Dendritic cell treated with granulocyte-macrophage colony-stimulating factor and Interleukin-4, amounts not matched to agents 40 ng/mL and 50 ng/mL, for 4 days (primary cell): Measurements from ENCODE around the gene USP17L10.
"Not testable (repeated sequence)": the region's sequence is repeated elsewhere in the genome, so short reads cannot be mapped to it uniquely, and the experiment has no call there.

ENCODE experiments used
- H3K27ac Mint-ChIP-seq: one replicate; pipeline ENCODE4 v1.8.0; 2022; ENCODE audit warnings: mild to moderate bottlenecking, mixed read lengths
- H3K27me3 Mint-ChIP-seq: one replicate; pipeline ENCODE4 v1.8.0; 2022; ENCODE audit warnings: mild to moderate bottlenecking, mixed read lengths
- H3K36me3 Mint-ChIP-seq: one replicate; pipeline ENCODE4 v1.8.0; 2022; ENCODE audit warnings: low read depth, mixed read lengths
- H3K4me1 Mint-ChIP-seq: one replicate; pipeline ENCODE4 v1.8.0; 2022; ENCODE audit warnings: low read depth, mixed read lengths
- H3K4me3 Mint-ChIP-seq: one replicate; pipeline ENCODE4 v1.8.0; 2022; ENCODE audit warnings: mild to moderate bottlenecking, moderate library complexity, mixed read lengths
- H3K9me3 Mint-ChIP-seq: one replicate; pipeline ENCODE4 v1.8.0; 2022; ENCODE audit warnings: mixed read lengths
- intact Hi-C: fragments of 100-400 bp; cut with micrococcal nuclease; formaldehyde crosslinking; loops from one replicate; pipeline ENCODE4 v1.15.0; 2022

Gene USP17L10, protein sequence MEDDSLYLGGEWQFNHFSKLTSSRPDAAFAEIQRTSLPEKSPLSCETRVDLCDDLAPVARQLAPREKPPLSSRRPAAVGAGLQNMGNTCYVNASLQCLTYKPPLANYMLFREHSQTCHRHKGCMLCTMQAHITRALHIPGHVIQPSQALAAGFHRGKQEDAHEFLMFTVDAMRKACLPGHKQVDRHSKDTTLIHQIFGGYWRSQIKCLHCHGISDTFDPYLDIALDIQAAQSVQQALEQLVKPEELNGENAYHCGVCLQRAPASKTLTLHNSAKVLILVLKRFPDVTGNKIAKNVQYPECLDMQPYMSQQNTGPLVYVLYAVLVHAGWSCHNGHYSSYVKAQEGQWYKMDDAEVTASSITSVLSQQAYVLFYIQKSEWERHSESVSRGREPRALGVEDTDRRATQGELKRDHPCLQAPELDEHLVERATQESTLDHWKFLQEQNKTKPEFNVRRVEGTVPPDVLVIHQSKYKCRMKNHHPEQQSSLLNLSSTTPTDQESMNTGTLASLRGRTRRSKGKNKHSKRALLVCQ

DNA sequence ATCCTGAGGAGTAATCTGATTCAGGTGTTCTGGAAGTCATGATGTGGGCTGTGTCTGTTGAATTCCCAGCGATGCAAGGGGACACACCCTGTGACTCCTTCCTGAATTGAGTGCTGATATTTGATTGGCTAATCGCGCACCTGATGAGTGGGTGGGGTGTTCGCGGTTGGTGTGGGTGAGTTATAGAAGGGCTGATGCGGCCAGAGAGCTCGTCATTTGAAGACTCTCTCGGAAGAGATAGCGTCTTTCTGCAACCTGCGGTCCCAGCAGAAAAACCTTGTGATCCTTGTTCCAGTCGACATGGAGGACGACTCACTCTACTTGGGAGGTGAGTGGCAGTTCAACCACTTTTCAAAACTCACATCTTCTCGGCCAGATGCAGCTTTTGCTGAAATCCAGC lies at the start of gene USP17L10:
USP17L10 (plus strand) TSS at position 301 of the 400 bp plus-strand sequence; CDS start at position 301, 0 bp downstream.
- H3K27ac Mint-ChIP-seq, H3K9me3 Mint-ChIP-seq: not testable (repeated sequence)

DNA sequence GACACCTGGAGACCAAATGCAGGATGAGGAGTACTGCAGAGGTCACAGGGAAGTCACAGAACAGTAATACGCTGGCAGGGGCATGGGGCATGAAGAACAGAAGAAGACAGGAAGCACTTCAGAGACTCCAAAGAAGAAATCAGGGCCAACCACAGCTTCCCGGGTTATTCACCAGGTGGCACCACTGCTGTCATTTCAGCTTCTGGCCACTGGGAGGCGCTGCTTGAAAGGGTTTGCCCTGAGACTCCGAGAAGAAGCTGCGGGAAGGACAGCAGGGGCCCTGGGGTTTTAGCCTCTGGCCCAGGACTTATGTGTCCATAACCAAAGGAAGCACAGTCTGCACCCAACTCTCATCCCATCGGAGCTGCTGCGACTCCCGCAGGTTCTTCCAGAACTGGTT lies 44.5 kb upstream of the USP17L10 start:
- H3K36me3 Mint-ChIP-seq, H3K4me1 Mint-ChIP-seq, intact Hi-C loops, H3K9me3 Mint-ChIP-seq, H3K27ac Mint-ChIP-seq, H3K4me3 Mint-ChIP-seq, H3K27me3 Mint-ChIP-seq: not testable (repeated sequence)

More for the DNA sequence above, at the start of gene USP17L10:
- H3K4me3 Mint-ChIP-seq, intact Hi-C loops, H3K27me3 Mint-ChIP-seq, H3K36me3 Mint-ChIP-seq, H3K4me1 Mint-ChIP-seq: not testable (repeated sequence)

DNA sequence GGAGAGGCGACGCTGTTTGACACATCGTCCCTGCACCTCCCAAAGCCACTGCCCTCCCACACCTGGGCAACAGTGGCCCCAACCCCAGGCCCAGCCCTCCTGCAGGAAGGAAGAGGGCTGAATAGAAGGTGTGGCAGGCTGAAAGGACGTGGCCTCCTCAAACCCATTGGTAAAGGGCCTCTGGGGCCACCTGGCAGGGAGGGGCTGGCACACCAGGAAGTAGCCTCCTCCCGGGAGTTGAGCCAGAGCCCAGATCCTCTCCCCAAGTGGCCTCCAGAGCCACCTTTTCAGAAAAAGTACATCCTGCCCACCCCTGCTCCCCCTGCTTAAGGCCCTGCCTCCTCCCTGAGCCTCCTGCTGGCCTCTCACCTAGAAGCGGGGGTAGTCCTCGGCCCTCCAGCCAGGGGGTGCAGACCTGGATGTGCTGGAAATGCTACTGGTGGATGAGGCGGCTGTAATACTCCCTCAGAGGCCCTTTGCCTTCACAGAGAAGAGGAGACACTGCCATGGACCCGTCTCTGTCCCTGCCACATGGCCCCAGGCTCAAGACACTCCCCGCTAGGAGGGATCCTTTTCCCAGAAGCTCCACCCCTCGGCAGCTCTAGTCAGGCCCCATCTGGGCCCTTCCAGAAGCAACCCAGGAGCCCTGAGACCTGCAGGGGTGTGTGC lies 40.5 kb upstream of the USP17L10 start, which contains the start of gene FAM90A26:
FAM90A26 (plus strand) TSS at position 619 of the 669 bp plus-strand sequence. CDS start 2,764 bp downstream, outside the sequence.
- intact Hi-C loops, H3K36me3 Mint-ChIP-seq, H3K9me3 Mint-ChIP-seq, H3K27me3 Mint-ChIP-seq, H3K4me1 Mint-ChIP-seq, H3K27ac Mint-ChIP-seq, H3K4me3 Mint-ChIP-seq: not testable (repeated sequence)

DNA sequence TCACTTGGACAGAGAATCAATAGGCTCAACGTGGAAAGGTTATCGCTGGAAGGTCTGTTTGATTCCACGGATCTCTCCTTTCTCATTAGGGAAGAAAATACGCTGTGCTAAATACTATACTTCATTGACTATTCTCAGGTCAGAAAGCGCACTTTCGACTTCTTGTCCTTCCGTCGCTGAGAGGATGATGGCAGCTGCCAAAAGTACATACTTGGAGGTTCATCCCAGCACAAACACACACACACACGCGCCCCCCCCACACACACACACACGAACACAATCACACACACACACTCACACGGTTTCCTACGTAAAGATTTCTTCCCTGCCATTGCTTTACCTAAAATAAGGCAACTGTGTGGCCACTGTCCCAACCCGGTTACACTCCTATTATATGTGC lies 4.2 kb downstream of the USP17L10 start:
- H3K4me3 Mint-ChIP-seq, H3K4me1 Mint-ChIP-seq, H3K36me3 Mint-ChIP-seq, H3K27me3 Mint-ChIP-seq, intact Hi-C loops, H3K9me3 Mint-ChIP-seq, H3K27ac Mint-ChIP-seq: not testable (repeated sequence)

DNA sequence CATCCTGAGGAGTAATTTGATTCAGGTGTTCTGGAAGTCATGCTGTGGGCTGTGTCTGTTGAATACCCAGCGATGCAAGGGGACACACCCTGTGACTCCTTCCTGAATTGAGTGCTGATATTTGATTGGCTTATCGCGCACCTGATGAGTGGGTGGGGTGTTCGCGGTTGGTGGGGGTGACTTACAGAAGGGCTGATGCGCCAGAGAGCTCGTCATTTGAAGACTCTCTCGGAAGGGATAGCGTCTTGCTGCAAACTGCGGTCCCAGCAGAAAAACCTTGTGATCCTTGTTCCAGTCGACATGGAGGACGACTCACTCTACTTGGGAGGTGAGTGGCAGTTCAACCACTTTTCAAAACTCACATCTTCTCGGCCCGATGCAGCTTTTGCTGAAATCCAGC lies 4.6 kb downstream of the USP17L10 start, which contains the start of gene USP17L11:
USP17L11 (plus strand) TSS at position 301 of the 400 bp plus-strand sequence; CDS start at position 301, 0 bp downstream.
- intact Hi-C loops, H3K4me3 Mint-ChIP-seq, H3K27me3 Mint-ChIP-seq, H3K4me1 Mint-ChIP-seq, H3K36me3 Mint-ChIP-seq, H3K9me3 Mint-ChIP-seq, H3K27ac Mint-ChIP-seq: not testable (repeated sequence)

DNA sequence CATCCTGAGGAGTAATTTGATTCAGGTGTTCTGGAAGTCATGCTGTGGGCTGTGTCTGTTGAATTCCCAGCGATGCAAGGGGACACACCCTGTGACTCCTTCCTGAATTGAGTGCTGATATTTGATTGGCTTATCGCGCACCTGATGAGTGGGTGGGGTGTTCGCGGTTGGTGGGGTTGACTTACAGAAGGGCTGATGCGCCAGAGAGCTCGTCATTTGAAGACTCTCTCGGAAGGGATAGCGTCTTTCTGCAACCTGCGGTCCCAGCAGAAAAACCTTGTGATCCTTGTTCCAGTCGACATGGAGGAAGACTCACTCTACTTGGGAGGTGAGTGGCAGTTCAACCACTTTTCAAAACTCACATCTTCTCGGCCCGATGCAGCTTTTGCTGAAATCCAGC lies 9.4 kb downstream of the USP17L10 start, which contains the start of gene USP17L12:
USP17L12 (plus strand) TSS at position 301 of the 400 bp plus-strand sequence; CDS start at position 301, 0 bp downstream.
- H3K4me1 Mint-ChIP-seq, H3K9me3 Mint-ChIP-seq, H3K27me3 Mint-ChIP-seq, intact Hi-C loops, H3K27ac Mint-ChIP-seq, H3K36me3 Mint-ChIP-seq, H3K4me3 Mint-ChIP-seq: not testable (repeated sequence)

DNA sequence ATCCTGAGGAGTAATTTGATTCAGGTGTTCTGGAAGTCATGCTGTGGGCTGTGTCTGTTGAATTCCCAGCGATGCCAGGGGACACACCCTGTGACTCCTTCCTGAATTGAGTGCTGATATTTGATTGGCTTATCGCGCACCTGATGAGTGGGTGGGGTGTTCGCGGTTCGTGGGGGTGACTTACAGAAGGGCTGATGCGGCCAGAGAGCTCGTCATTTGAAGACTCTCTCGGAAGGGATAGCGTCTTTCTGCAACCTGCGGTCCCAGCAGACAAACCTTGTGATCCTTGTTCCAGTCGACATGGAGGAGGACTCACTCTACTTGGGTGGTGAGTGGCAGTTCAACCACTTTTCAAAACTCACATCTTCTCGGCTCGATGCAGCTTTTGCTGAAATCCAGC lies 14.1 kb downstream of the USP17L10 start, which contains the start of gene USP17L13:
USP17L13 (plus strand) TSS at position 301 of the 400 bp plus-strand sequence; CDS start at position 301, 0 bp downstream.
- H3K4me3 Mint-ChIP-seq, H3K9me3 Mint-ChIP-seq, H3K27me3 Mint-ChIP-seq, H3K36me3 Mint-ChIP-seq, H3K27ac Mint-ChIP-seq, intact Hi-C loops, H3K4me1 Mint-ChIP-seq: not testable (repeated sequence)

DNA sequence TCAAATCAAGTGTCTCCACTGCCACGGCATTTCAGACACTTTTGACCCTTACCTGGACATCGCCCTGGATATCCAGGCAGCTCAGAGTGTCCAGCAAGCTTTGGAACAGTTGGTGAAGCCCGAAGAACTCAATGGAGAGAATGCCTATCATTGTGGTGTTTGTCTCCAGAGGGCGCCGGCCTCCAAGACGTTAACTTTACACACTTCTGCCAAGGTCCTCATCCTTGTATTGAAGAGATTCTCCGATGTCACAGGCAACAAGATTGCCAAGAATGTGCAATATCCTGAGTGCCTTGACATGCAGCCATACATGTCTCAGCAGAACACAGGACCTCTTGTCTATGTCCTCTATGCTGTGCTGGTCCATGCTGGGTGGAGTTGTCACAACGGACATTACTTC lies 19.8 kb downstream of the USP17L10 start:
- H3K4me3 Mint-ChIP-seq, H3K27ac Mint-ChIP-seq, H3K4me1 Mint-ChIP-seq, H3K36me3 Mint-ChIP-seq, H3K9me3 Mint-ChIP-seq, H3K27me3 Mint-ChIP-seq, intact Hi-C loops: not testable (repeated sequence)

DNA sequence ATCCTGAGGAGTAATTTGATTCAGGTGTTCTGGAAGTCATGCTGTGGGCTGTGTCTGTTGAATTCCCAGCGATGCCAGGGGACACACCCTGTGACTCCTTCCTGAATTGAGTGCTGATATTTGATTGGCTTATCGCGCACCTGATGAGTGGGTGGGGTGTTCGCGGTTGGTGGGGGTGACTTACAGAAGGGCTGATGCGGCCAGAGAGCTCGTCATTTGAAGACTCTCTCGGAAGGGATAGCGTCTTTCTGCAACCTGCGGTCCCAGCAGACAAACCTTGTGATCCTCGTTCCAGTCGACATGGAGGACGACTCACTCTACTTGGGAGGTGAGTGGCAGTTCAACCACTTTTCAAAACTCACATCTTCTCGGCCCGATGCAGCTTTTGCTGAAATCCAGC lies 23.6 kb downstream of the USP17L10 start, which contains the start of gene USP17L15:
USP17L15 (plus strand) TSS at position 301 of the 400 bp plus-strand sequence; CDS start at position 301, 0 bp downstream.
- not testable (repeated sequence) for H3K36me3 Mint-ChIP-seq, H3K4me1 Mint-ChIP-seq

DNA sequence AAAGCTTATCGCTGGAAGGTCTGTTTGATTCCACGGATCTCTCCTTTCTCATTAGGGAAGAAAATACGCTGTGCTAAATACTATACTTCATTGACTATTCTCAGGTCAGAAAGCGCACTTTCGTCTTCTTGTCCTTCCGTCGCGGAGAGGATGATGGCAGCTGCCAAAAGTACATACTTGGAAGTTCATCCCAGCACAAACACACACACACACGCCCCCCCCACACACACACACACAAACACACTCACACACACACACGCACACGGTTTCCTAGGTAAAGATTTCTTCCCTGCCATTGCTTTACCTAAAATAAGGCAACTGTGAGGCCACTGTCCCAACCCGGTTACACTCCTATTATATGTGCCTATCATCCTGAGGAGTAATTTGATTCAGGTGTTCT lies 28.0 kb downstream of the USP17L10 start:
- H3K27ac Mint-ChIP-seq, H3K36me3 Mint-ChIP-seq, H3K27me3 Mint-ChIP-seq, H3K4me1 Mint-ChIP-seq, H3K4me3 Mint-ChIP-seq, intact Hi-C loops, H3K9me3 Mint-ChIP-seq: not testable (repeated sequence)

More for the DNA sequence above, 23.6 kb downstream of the USP17L10 start, which contains the start of gene USP17L15:
- H3K27me3 Mint-ChIP-seq, H3K4me3 Mint-ChIP-seq, H3K9me3 Mint-ChIP-seq, intact Hi-C loops, H3K27ac Mint-ChIP-seq: not testable (repeated sequence)

DNA sequence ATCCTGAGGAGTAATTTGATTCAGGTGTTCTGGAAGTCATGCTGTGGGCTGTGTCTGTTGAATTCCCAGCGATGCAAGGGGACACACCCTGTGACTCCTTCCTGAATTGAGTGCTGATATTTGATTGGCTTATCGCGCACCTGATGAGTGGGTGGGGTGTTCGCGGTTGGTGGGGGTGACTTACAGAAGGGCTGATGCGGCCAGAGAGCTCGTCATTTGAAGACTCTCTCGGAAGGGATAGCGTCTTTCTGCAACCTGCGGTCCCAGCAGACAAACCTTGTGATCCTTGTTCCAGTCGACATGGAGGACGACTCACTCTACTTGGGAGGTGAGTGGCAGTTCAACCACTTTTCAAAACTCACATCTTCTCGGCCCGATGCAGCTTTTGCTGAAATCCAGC lies 33.1 kb downstream of the USP17L10 start, which contains the start of gene USP17L17:
USP17L17 (plus strand) TSS at position 301 of the 400 bp plus-strand sequence; CDS start at position 301, 0 bp downstream.
- H3K36me3 Mint-ChIP-seq, H3K9me3 Mint-ChIP-seq, H3K27me3 Mint-ChIP-seq, H3K27ac Mint-ChIP-seq, H3K4me1 Mint-ChIP-seq, H3K4me3 Mint-ChIP-seq, intact Hi-C loops: not testable (repeated sequence)

DNA sequence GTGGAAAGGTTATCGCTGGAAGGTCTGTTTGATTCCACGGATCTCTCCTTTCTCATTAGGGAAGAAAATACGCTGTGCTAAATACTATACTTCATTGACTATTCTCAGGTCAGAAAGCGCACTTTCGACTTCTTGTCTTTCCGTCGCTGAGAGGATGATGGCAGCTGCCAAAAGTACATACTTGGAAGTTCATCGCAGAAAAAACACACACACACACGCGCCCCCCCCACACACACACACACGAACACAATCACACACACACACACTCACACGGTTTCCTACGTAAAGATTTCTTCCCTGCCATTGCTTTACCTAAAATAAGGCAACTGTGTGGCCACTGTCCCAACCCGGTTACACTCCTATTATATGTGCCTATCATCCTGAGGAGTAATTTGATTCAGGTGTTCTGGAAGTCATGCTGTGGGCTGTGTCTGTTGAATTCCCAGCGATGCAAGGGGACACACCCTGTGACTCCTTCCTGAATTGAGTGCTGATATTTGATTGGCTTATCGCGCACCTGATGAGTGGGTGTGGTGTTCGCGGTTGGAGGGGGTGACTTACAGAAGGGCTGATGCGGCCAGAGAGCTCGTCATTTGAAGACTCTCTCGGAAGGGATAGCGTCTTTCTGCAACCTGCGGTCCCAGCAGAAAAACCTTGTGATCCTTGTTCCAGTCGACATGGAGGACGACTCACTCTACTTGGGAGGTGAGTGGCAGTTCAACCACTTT lies 37.7 kb downstream of the USP17L10 start, which contains the start of gene USP17L18:
USP17L18 (plus strand) TSS at position 678 of the 728 bp plus-strand sequence; CDS start at position 678, 0 bp downstream.
- H3K27me3 Mint-ChIP-seq, H3K27ac Mint-ChIP-seq, intact Hi-C loops, H3K9me3 Mint-ChIP-seq, H3K36me3 Mint-ChIP-seq, H3K4me1 Mint-ChIP-seq, H3K4me3 Mint-ChIP-seq: not testable (repeated sequence)

DNA sequence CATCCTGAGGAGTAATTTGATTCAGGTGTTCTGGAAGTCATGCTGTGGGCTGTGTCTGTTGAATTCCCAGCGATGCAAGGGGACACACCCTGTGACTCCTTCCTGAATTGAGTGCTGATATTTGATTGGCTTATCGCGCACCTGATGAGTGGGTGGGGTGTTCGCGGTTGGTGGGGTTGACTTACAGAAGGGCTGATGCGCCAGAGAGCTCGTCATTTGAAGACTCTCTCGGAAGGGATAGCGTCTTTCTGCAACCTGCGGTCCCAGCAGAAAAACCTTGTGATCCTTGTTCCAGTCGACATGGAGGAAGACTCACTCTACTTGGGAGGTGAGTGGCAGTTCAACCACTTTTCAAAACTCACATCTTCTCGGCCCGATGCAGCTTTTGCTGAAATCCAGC lies 42.6 kb downstream of the USP17L10 start, which contains the start of gene USP17L19:
USP17L19 (plus strand) TSS at position 301 of the 400 bp plus-strand sequence; CDS start at position 301, 0 bp downstream.
- H3K36me3 Mint-ChIP-seq, H3K4me3 Mint-ChIP-seq, intact Hi-C loops, H3K9me3 Mint-ChIP-seq, H3K4me1 Mint-ChIP-seq, H3K27me3 Mint-ChIP-seq, H3K27ac Mint-ChIP-seq: not testable (repeated sequence)
